Breast epithelium (tissue), 3 donors: ENCODE results near the gene SBK1.

Experiments
- POLR2A ChIP-seq: fragments of 450-650 bp; IDR thresholded peaks from one replicate; pipeline ENCODE4 v1.6.1; 2016; ENCODE audit warnings: antibody characterized with exemption, mild to moderate bottlenecking, moderate library complexity
- POLR2AphosphoS5 ChIP-seq, 3 donors: sonication (generic); formaldehyde crosslinking; IDR thresholded peaks; one replicate each; pipeline ENCODE4 v1.6.1; 2017; ENCODE audit warnings: antibody characterized with exemption in 3 of 3
- TF ChIP-seq, protein P1 (sequence below), 3 donors: fragments of 450-650 bp; IDR thresholded peaks; one replicate each; pipeline ENCODE4 v1.5.1; 2016 to 2017; ENCODE audit warnings: antibody characterized with exemption in 3 of 3, mild to moderate bottlenecking in 3 of 3, moderate library complexity in 3 of 3

DNA sequence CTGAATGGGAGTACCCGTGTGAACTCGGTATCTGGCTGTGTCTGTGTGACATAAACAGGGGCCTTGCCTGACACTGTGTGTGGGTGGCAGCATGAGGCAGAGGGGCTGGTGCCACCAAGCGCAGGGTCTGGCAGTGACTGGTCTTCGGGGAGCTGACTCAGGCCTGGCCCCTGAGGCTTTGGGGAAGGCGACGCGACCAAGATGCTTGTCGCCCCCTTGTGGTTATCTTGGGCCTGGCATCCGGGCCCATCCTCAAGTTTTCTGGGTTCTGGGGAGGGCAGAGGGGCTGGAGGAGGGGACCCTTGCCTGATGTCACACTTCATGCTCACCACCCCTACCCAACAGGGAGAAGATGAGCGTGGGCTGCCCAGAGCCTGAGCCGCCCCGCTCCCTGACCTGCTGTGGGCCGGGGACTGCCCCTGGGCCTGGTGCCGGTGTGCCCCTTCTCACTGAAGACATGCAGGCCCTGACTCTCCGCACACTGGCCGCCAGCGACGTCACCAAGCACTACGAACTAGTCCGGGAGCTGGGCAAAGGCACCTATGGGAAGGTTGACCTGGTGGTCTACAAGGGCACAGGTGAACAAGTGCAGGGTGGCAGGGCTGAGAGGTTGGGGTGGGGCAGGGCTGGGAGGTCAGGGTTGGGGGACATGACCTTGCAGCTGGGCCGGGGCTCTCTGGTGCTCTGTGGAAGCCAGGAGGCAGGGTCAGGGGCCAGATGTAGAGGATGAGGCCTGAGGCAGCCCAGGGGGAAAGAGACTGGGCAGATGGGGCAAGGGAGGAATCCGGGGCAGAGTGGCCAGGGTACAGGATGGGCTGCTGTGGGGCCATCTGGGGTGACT is 24.9 kb downstream of the SBK1 start:
- TF ChIP-seq, protein P1, sequence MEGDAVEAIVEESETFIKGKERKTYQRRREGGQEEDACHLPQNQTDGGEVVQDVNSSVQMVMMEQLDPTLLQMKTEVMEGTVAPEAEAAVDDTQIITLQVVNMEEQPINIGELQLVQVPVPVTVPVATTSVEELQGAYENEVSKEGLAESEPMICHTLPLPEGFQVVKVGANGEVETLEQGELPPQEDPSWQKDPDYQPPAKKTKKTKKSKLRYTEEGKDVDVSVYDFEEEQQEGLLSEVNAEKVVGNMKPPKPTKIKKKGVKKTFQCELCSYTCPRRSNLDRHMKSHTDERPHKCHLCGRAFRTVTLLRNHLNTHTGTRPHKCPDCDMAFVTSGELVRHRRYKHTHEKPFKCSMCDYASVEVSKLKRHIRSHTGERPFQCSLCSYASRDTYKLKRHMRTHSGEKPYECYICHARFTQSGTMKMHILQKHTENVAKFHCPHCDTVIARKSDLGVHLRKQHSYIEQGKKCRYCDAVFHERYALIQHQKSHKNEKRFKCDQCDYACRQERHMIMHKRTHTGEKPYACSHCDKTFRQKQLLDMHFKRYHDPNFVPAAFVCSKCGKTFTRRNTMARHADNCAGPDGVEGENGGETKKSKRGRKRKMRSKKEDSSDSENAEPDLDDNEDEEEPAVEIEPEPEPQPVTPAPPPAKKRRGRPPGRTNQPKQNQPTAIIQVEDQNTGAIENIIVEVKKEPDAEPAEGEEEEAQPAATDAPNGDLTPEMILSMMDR (IDR thresholded peaks at IDR 0.05) = peak; percentile 63 to 71 (median 65)
- TF ChIP-seq POLR2AphosphoS5 (IDR thresholded peaks at IDR 0.05) (no peak), POLR2A (no peak)
